ENCODE results near the gene RASGRF1.

GRCh38 chr15:79116771-79117170 is 26.2 kb upstream of the RASGRF1 start:
- no peak for TF ChIP-seq CTCF (IDR thresholded peaks at IDR 0.05)
- no peak for TF ChIP-seq POLR2AphosphoS5 (IDR thresholded peaks at IDR 0.05)
- no peak for TF ChIP-seq POLR2A (IDR thresholded peaks at IDR 0.05)
